HepG2 (cell line): Measurements from ENCODE around the gene NSUN5. TPM values are rescaled to one million over a fixed set of nuclear protein-coding genes. Genes with fewer than 3 reads are reported as not detected.
A peak's percentile ranks its signal among the peaks of the same experiment; 100 is the strongest.

ENCODE experiments used
- BHLHE40 ChIP-seq: IDR thresholded peaks from 2 replicates; pipeline ENCODE4 v1.6.1; 2011; ENCODE audit warnings: low read length, improper control_type of control experiment
- FOXC1 ChIP-seq: sonication (generic); formaldehyde crosslinking; IDR thresholded peaks from 2 replicates; pipeline ENCODE4 v1.8.0; 2022; ENCODE audit warnings: mild to moderate bottlenecking, missing genetic modification reagents, borderline replicate concordance
- GLI4 ChIP-seq: sonication (generic); formaldehyde crosslinking; IDR thresholded peaks from 2 replicates; pipeline ENCODE4 v1.5.1; 2020; ENCODE audit warnings: missing genetic modification reagents, mild to moderate bottlenecking, moderate library complexity, borderline replicate concordance
- KLF9 ChIP-seq: IDR thresholded peaks from 2 replicates; pipeline ENCODE4 v1.6.1; 2016; ENCODE audit warnings: low read depth
- MED1 ChIP-seq: sonication (generic); formaldehyde crosslinking; IDR thresholded peaks from 2 replicates; pipeline ENCODE4 v1.4.0; 2020; ENCODE audit warnings: missing genetic modification reagents
- NFRKB ChIP-seq: fragments of 450-650 bp; IDR thresholded peaks from 2 replicates; pipeline ENCODE4 v1.6.1; 2017
- NR2C2 ChIP-seq: sonication (generic); formaldehyde crosslinking; IDR thresholded peaks from 2 replicates; pipeline ENCODE4 v1.4.0; 2020; ENCODE audit warnings: missing genetic modification reagents, mild to moderate bottlenecking, moderate library complexity, borderline replicate concordance
- PAF1 ChIP-seq: IDR thresholded peaks from 2 replicates; pipeline ENCODE4 v1.6.1; 2016; ENCODE audit warnings: missing genetic modification reagents, missing compliant biosample characterization
- SCMH1 ChIP-seq: sonication (generic); formaldehyde crosslinking; IDR thresholded peaks from 2 replicates; pipeline ENCODE4 v1.9.0; 2021; ENCODE audit warnings: missing genetic modification reagents, mild to moderate bottlenecking, borderline replicate concordance
- SKI ChIP-seq: fragments of 450-650 bp; IDR thresholded peaks from one replicate; pipeline ENCODE4 v1.6.1; 2018; ENCODE audit warnings: mild to moderate bottlenecking; ENCODE audit not compliant: partially characterized antibody
- TCF7L2 ChIP-seq: IDR thresholded peaks from 2 replicates; pipeline ENCODE4 v1.6.1; 2011; ENCODE audit warnings: mild to moderate bottlenecking, low read depth, low read length, moderate library complexity
- THAP11 ChIP-seq: IDR thresholded peaks from 2 replicates; pipeline ENCODE4 v1.6.1; 2016; ENCODE audit warnings: missing biosample characterization, missing genetic modification reagents
- ZNF225 ChIP-seq: sonication (generic); formaldehyde crosslinking; IDR thresholded peaks from 2 replicates; pipeline ENCODE4 v1.4.0; 2020; ENCODE audit warnings: mild to moderate bottlenecking, missing genetic modification reagents
- ZNF30 ChIP-seq: sonication (generic); formaldehyde crosslinking; IDR thresholded peaks from 2 replicates; pipeline ENCODE4 v1.5.0; 2020; ENCODE audit warnings: mild to moderate bottlenecking, missing genetic modification reagents
- ZNF446 ChIP-seq: sonication (generic); formaldehyde crosslinking; IDR thresholded peaks from 2 replicates; pipeline ENCODE4 v1.5.0; 2020; ENCODE audit warnings: mild to moderate bottlenecking, missing genetic modification reagents
- ZNF558 ChIP-seq: sonication (generic); formaldehyde crosslinking; IDR thresholded peaks from 2 replicates; pipeline ENCODE4 v1.9.0; 2022; ENCODE audit warnings: mild to moderate bottlenecking, missing genetic modification reagents, borderline replicate concordance
- ZNF609 ChIP-seq: sonication (generic); formaldehyde crosslinking; IDR thresholded peaks from 2 replicates; pipeline ENCODE4 v1.4.0; 2020; ENCODE audit warnings: mild to moderate bottlenecking, missing genetic modification reagents, borderline replicate concordance
- ZNF660 ChIP-seq: sonication (generic); formaldehyde crosslinking; IDR thresholded peaks from 2 replicates; pipeline ENCODE4 v1.5.1; 2020; ENCODE audit warnings: mild to moderate bottlenecking, low read depth, missing genetic modification reagents, borderline replicate concordance
- ZNF691 ChIP-seq: sonication (generic); formaldehyde crosslinking; IDR thresholded peaks from 2 replicates; pipeline ENCODE4 v1.4.0; 2020; ENCODE audit warnings: missing genetic modification reagents, low read depth, mild to moderate bottlenecking, borderline replicate concordance
- polyA plus RNA-seq, 8 experiments: library from polyadenylated mRNA; depleted of rRNA in 3 of 8; stranded (reverse) in 7 of 8; unstranded in 1 of 8; fragments of >200 nt; fragmentation: Illumina TruSeq in 4 of 8; extraction: Trizol in 4 of 8; gene quantifications; 2 replicates each; pipeline versions ENCODE4 v1.2.1 to v1.2.3, GENCODE V29; 2011 to 2016; ENCODE audit warnings: low read depth in 4 of 8, missing spikeins in 1 of 8, mixed read lengths in 1 of 8; ENCODE audit not compliant: insufficient read depth in 1 of 8
- total RNA-seq, 5 experiments: library from RNA; depleted of rRNA; stranded (reverse); fragments of >200 nt; fragmentation: Illumina TruSeq; extraction: Trizol; gene quantifications; 2 replicates each; pipeline ENCODE4 v1.2.3, GENCODE V29; 2016; ENCODE audit warnings: low read depth in 1 of 5
- TF ChIP-seq, protein P1 (sequence below): IDR thresholded peaks from 2 replicates; pipeline ENCODE4 v1.6.1; 2016
- TF ChIP-seq, protein P2 (sequence below): sonication (generic); formaldehyde crosslinking; IDR thresholded peaks from 2 replicates; pipeline ENCODE4 v1.4.0; 2020; ENCODE audit warnings: missing genetic modification reagents, mild to moderate bottlenecking, borderline replicate concordance

NSUN5 gene
- total and polyA plus RNA-seq, 2 of the 13 experiments (the other 11 are each of a cell fraction or from before 2014, with no cell fraction given) = 19.9 to 35.8 TPM

DNA sequence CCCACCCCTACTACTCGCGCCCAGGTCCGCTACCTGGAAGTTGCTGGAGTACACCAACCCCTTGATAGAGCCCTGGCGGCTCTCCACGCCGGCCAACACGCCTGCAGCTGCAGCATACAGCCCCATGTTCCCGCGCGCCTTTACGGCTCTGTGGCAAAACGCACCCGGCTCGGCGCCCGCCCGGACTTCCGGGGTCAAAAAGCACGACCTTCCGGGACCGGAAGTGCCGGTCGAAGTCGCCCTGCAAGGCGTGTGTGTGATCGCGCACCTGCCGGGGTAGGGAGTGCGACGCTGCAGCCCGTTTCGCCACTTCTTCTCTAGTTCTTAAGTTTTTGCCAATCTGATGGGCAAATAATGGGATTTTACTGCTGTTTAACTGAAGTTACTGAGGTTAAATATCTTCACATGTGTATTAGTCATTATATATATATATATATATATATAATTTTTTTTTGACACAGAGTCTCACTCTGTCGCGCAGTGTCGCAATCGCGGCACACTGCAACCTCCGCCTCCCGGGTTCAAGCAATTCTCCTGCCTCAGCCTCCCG lies at the start of gene NSUN5 (continued):
- TF ChIP-seq ZNF660 (CRISPR knock-in tag) (no peak), THAP11 (CRISPR knock-in tag) (peak; percentile 90), KLF9 (CRISPR knock-in tag) (0 out of 2 replicates have a peak, but pooled peaks have one; percentile 49), MED1 (CRISPR knock-in tag) (peak; percentile 87), FOXC1 (CRISPR knock-in tag) (peak; percentile 82; the same call in 1 of the 2 replicates), GLI4 (CRISPR knock-in tag) (no peak), BHLHE40 (no peak), ZNF558 (peak; percentile 89; the same call in 1 of the 2 replicates), ZNF446 (no peak; the same call in 1 of the 2 replicates), ZNF225 (CRISPR knock-in tag) (peak; percentile 41; the same call in 1 of the 2 replicates), PAF1 (CRISPR knock-in tag) (no peak), ZNF30 (CRISPR knock-in tag) (no peak), SCMH1 (no peak), ZNF691 (CRISPR knock-in tag) (no peak; the same call in 1 of the 2 replicates), ZNF609 (CRISPR knock-in tag) (peak; percentile 53; the same call in 1 of the 2 replicates), NFRKB (no peak), TCF7L2 (no peak), SKI (no peak), NR2C2 (CRISPR knock-in tag) (peak; percentile 98)
- TF ChIP-seq, protein P1, sequence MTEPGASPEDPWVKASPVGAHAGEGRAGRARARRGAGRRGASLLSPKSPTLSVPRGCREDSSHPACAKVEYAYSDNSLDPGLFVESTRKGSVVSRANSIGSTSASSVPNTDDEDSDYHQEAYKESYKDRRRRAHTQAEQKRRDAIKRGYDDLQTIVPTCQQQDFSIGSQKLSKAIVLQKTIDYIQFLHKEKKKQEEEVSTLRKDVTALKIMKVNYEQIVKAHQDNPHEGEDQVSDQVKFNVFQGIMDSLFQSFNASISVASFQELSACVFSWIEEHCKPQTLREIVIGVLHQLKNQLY (CRISPR knock-in tag) = peak; percentile 56; the same call in 1 of the 2 replicates
- TF ChIP-seq, protein P2, sequence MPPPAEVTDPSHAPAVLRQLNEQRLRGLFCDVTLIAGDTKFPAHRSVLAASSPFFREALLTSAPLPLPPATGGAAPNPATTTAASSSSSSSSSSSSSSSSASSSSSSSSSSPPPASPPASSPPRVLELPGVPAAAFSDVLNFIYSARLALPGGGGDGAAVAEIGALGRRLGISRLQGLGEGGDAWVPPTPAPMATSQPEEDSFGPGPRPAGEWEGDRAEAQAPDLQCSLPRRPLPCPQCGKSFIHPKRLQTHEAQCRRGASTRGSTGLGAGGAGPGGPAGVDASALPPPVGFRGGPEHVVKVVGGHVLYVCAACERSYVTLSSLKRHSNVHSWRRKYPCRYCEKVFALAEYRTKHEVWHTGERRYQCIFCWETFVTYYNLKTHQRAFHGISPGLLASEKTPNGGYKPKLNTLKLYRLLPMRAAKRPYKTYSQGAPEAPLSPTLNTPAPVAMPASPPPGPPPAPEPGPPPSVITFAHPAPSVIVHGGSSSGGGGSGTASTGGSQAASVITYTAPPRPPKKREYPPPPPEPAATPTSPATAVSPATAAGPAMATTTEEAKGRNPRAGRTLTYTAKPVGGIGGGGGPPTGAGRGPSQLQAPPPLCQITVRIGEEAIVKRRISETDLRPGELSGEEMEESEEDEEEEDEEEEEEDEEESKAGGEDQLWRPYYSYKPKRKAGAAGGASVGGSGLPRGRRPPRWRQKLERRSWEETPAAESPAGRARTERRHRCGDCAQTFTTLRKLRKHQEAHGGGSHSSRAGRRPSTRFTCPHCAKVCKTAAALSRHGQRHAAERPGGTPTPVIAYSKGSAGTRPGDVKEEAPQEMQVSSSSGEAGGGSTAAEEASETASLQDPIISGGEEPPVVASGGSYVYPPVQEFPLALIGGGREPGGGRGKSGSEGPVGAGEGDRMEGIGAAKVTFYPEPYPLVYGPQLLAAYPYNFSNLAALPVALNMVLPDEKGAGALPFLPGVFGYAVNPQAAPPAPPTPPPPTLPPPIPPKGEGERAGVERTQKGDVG (CRISPR knock-in tag) = peak; percentile 67; the same call in 1 of the 2 replicates
